Kidney epithelial cell (primary cell): ENCODE results near the gene SLC4A2. TPM values are rescaled to one million over a fixed set of nuclear protein-coding genes. Genes with fewer than 3 reads are reported as not detected.

Experiments used
- DNase-seq: peaks from one replicate; pipeline ENCODE4 v3.0.0-alpha.2; 2010; ENCODE audit warnings: low read depth
- H3K27me3 ChIP-seq: 2 replicates; pipeline ENCODE4 v1.6.0; 2011; ENCODE audit warnings: low read length; ENCODE audit not compliant: control insufficient read depth, insufficient read depth
- H3K36me3 ChIP-seq: 2 replicates; pipeline ENCODE4 v1.5.1; 2011; ENCODE audit warnings: low read length; ENCODE audit not compliant: control insufficient read depth, insufficient read depth
- H3K4me3 ChIP-seq: 2 replicates; pipeline ENCODE4 v1.5.1; 2011; ENCODE audit warnings: low read depth, mild to moderate bottlenecking, control low read depth, low read length
- CTCF ChIP-seq: IDR thresholded peaks from 2 replicates; pipeline ENCODE4 v1.5.1; 2011; ENCODE audit warnings: mild to moderate bottlenecking, moderate library complexity, low read length, control low read depth, inconsistent platforms; ENCODE audit not compliant: insufficient read depth, poor library complexity, severe bottlenecking
- total RNA-seq: library from RNA; depleted of rRNA; stranded (reverse); fragments of >200 nt; gene quantifications from 2 replicates; pipeline ENCODE4 v1.2.3, GENCODE V29; 2015

SLC4A2 gene
- total RNA-seq, 1 donor from 2014 or later = 166 TPM

DNA sequence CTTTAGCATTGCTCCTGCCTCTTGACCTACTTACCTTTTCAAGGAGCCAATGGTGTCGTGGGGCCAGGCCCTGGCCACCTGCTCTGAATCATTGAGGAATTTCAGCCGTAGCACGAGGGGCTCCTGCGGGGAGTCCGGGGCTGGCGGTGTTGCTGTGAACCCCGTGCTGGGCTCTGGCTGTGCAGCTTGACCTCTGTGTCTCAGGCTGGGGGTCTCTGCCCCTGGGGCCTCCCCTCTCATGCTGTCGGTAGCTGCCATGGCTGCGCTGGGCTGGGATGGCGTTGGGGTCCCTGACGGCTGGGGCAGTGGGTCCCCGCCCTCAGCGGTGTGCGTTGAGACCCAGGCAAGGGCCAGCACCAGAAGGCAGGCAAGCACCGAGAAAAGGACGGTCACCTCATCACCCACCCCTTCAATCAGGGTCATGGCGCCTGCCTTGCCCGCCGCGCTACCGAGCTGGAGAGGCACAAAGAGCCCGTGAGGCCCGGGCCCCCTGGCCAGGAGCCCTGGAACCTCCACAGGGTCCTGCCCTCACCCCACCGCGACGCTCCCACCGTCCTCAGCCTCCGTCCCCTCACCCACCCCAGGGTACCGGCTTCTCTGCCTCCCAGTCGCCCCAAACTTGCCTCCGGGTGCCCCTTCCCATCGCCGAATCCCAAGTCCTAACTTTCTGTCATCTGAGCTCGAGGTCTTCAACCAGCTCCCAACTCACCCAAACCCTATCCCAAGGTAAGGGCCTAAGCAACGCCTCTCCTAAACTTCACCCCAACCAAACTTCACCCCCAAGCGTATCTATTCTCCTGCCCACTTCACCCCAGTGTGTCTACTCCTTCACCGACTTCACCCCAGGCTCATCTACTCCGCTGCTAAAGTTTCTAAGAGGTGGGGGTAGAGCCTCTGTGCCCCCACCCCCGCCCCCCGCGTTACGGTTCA is 23.0 kb downstream of the SLC4A2 start:
- DNase-seq = no peak
- H3K4me3 ChIP-seq = peak overlapping the region; percentile 84
- TF ChIP-seq CTCF = no peak
- no peaks in the 10 kb centered on the region for H3K36me3 ChIP-seq
- no peaks in the 10 kb centered on the region for H3K27me3 ChIP-seq

GRCh38 chr7:151083071-151083823 is 23.9 kb downstream of the SLC4A2 start, which contains the start of gene TMUB1:
Gene TMUB1, minus strand, starts transcription at chr7:151083493. Its CDS starts 930 bp downstream, at chr7:151082563.
- Histone ChIP-seq H3K27me3 (no peaks in the 10 kb centered on the region), H3K4me3 (peak within 1 kb of the TSS; percentile 84), H3K36me3 (peaks cover 1% of the 10 kb centered on the region)
- no peak for DNase-seq
- no peak for TF ChIP-seq CTCF

- H3K4me3 ChIP-seq = peak overlapping the region; percentile 84
- DNase-seq = no peak
- TF ChIP-seq CTCF = no peak
- H3K36me3 ChIP-seq = peaks cover 1% of the 10 kb centered on the region
- no peaks in the 10 kb centered on the region for H3K27me3 ChIP-seq
Observed at GRCh38 chr7:151083824-151084160, 24.4 kb downstream of the SLC4A2 start.

DNA sequence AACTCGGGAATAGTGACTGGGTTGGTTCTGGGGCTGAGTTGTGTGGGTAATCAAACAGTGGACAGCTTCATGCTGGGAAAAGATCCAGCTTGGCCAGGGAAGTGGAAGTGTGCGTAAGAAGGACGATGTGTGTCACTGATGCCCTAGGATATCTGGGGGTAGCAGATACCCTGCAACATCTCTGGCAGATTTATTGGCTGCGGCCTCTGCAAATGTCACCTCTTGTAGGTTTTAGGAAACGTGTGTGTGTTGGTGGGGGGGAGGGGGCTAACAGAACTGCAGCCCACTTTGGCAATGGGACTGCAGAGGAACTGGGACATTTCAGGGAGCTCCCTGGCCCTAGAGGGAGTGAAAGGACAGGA is 25.9 kb downstream of the SLC4A2 start:
- peaks cover 1% of the 10 kb centered on the region for H3K36me3 ChIP-seq
- no peak for TF ChIP-seq CTCF
- H3K4me3 ChIP-seq = no peak overlapping the region
- H3K27me3 ChIP-seq = no peaks in the 10 kb centered on the region
- no peak for DNase-seq

- DNase-seq = no peak
- peaks cover 1% of the 10 kb centered on the region for H3K36me3 ChIP-seq
- TF ChIP-seq CTCF = no peak
- no peaks in the 10 kb centered on the region for H3K27me3 ChIP-seq
- peak within 1 kb of the TSS; percentile 81 for H3K4me3 ChIP-seq
Observed at GRCh38 chr7:151085691-151086620, 26.6 kb downstream of the SLC4A2 start, which contains the start of gene AGAP3. Gene AGAP3, plus strand, starts transcription at chr7:151086475. Its CDS starts 267 bp downstream, at chr7:151086742.
